GM21367 (cell line): Measurements from ENCODE around the gene DGCR6L.
"Not testable (repeated sequence)": the region's sequence is repeated elsewhere in the genome, so short reads cannot be mapped to it uniquely, and the experiment has no call there.

Experiments
- ATAC-seq: cut with Tn5 transposase; IDR thresholded peaks from one replicate; pipeline ENCODE4 v1.9.1; 2021; ENCODE audit not compliant: unreplicated experiment

DGCR6L gene

DNA sequence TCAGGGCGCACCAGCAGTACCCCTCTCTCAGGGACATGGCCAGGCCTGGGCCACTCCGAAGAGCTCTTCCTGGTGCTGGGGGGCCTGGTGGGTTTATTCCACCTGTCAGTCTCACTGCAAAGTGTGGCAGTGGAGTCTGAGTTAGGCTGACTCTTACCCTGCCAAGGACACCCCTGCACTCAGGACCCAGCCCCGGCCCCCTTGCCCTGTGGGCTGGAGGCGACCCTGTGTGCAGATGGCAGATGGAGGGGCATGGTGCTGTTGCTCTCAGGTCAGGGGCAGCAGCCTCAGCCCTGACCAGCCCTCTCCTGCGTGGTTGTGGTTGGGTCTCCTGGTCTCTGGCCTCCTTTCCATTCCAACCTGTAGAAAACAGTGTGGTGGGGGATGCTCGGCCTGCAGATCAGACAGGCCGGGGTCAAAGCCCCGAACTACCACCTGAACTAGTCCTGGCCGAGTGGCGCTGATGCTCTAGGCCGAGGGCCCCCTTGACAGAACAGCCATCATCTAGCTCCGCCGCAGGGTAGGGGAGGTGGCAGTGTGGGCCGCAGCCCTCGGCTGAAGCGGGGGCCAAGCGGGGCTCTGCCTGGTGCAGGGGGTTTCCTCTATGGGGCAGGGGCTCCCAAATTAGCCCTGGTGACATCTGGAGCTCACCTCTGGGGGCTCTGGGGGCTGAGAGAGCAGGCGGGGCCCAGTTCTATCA, 41.8 kb downstream of the DGCR6L start:
- ATAC-seq = not testable (repeated sequence)

GRCh38 chr22:20276468-20276867, 43.4 kb downstream of the DGCR6L start:
- ATAC-seq = no peak

GRCh38 chr22:20275836-20276235, 44.0 kb downstream of the DGCR6L start:
- ATAC-seq = no peak

DNA sequence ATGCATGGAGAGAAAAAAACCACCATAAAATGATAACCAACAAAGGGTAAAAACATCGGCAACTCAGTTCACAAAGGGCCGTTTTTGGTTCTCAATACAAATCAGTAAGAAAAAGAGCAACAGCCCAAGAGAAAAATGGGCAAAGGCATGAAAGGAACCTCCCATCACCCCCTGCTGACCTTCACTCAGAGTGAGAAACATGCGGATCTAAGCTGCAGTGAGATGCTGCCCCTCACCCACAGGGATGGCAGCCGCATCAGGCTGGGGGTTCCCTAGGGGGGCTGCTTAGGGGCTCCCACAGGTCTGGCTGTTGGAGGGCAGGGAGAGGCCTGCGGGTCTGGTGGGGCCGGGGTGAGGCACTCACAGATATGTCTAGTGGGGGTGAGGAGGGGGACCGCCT, 44.5 kb downstream of the DGCR6L start:
- not testable (repeated sequence) for ATAC-seq

DNA sequence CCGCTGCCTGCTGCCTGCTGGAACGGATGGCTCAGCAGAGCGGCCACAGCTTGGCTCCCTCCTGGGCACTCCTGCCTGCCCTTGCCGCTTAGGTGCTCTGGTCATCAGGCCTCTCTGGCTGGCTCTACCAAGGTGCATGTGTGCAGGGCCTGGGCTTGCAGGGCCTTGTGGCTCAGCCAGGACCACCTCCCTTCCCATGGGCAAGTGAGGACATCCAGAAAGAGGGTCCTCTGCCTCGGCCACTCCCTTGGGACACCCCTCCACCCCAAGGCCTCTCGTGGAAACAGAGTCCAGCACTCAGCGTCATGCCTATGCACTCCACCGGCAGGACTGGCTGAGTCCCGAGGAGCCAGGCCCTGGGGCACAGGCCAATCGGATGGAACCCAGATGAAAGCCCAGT, 45.5 kb downstream of the DGCR6L start:
- not testable (repeated sequence) for ATAC-seq

GRCh38 chr22:20273758-20274181, 46.1 kb downstream of the DGCR6L start:
- ATAC-seq = no peak

- no peak for ATAC-seq
Measured at GRCh38 chr22:20272700-20273099, 47.2 kb downstream of the DGCR6L start.

GRCh38 chr22:20272174-20272573, 47.7 kb downstream of the DGCR6L start:
- ATAC-seq = no peak

GRCh38 chr22:20271114-20271994, 48.5 kb downstream of the DGCR6L start:
- no peak for ATAC-seq

DNA sequence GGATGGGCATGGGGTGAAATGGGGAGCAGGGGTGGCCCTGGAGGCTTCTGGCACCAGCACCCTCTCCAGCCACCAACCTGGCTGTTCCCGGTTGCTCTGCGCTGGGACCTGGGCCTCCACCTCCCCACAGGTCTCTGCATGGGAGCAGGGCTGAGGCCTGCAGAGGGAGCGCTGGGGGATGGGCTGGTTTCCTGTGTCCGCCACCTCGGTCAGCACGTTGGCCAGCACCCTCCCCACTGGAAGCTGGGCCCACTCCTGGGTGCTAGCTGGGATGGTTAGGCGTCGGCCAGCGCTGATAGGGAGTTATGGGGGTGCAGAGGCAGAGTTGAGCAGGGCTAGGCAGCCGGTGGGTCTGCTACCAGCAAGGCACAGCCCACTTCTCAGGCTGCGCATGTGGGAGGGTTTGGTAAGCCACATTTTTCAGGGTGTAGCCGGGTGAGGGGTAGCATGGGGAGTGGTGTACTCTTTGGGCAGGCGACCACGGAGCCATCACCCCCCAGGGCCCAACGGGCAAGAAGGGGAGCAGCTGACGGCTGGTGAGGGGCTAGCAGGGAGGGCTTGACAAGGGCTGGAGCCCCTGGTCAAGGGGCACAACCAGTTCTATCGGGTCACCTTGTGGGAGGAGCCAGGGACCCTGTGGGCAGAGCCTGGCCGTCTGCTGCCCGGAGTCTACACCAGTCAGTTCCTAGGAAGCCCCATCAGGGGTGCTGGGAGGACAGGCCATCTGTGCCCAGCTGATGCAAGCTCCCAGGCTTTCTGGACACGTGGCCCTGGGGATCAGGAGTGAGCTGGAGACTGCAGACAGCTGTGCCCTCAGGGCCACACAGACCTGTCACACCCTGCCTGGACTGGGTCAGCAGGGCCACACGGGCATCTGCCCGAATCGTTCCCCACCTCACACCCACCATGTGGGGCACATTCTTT, 49.4 kb downstream of the DGCR6L start:
- ATAC-seq = not testable (repeated sequence)

DNA sequence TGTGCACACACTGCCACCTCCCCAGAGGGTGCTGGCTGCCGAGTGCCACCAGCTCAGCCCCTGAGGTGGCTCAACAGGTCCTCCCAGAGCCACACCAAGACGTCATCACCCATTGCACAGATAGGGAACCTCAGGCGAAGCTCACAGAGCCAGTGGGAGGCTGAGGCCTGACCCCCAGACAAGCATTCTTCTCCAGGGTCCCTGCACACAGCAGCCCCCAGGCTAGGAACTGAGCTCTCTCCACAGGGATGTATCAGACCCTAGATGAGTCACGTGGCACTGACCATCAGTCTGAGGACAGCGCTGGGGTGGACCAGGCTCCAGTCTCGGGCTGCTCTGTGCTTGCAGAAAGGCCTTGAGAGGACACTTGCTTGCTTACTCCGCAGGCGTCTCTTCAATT, 50.2 kb downstream of the DGCR6L start:
- not testable (repeated sequence) for ATAC-seq

GRCh38 chr22:20269201-20269600, 50.7 kb downstream of the DGCR6L start:
- not testable (repeated sequence) for ATAC-seq

DNA sequence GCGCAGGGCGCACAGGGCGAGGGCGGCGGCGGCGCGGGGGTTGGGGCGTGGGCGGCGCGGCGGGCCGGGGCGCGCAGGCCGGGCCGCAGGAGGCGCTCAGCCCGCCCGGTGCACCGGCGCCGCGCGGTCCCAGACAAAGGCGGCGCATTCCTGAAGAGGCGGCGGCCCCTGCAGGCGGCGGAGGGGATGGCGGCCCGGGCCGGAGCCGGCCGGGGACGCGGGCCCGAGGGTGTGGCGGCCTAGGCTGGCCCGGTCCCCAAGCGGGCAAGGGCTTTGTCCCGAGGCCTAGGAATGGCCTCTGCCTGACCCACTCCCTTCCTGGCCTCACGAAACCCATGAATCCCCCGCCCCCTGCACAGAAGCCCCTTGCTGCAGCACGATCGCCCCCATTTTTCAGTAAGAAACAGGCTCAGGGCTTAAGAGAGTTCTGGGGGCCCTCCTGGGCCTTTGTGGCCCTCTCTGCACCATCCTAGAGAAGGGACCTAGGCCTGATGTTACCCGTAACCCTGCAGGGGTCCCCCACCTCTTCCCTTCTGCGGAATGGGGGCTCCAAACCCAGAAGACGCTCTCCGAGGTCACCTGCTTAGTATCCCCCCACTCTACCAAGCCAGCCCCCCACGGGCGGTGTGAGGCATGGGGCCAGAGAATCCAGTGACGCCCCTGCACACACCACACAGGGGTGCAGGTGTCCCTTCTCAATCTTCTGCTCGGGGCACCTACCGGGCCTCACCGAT, 51.4 kb downstream of the DGCR6L start, which contains the start of gene RTN4R:
RTN4R (minus strand) TSS at position 40 of the 734 bp plus-strand sequence. CDS start 226 bp downstream, outside the sequence.
- ATAC-seq = no peak

- no peak for ATAC-seq
Measured at GRCh38 chr22:20267441-20268278, 52.2 kb downstream of the DGCR6L start.

DNA sequence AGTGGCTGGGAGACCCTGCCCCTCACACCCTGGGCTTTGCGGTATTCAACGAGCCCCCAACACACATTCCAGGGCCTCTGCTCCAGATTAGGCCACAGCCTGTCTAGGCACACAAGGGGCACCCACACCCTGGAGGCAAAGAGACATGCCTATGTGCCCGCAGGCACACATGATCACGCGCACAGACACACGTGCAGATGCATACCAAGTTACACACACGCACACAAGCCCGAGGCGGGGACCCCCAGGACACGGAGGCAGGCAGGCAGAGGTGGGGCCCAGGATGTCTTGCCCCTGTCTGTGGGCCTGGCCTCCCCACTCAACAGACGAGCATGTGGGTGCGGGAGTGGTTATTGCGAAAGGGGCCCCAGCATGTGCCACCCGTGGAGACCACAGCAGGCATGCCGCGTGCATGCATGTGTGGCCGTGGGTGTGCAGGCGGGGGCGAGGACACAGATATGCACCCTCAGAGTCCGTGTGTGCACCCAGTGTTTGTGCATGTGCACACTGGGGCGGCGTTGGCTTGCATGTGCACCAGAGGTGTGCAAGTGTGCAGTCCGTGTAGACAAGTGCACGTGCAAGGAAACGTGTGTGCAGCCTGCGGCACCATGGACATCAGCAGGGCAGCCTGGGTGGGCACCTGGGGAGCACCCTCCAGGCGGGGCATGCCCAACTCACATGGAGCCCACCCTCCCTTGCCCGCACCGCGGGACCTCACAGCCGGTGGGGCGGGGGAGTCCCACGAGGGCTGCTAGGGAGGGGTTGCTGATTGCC, 53.0 kb downstream of the DGCR6L start:
- not testable (repeated sequence) for ATAC-seq

- ATAC-seq = not testable (repeated sequence)
Measured at GRCh38 chr22:20265772-20266666, 53.8 kb downstream of the DGCR6L start.

- ATAC-seq = no peak
Measured at GRCh38 chr22:20264614-20265452, 55.0 kb downstream of the DGCR6L start.
